Measurements from ENCODE around the gene PTPRN2. TPM values are rescaled to one million over a fixed set of nuclear protein-coding genes. Genes with fewer than 3 reads are reported as not detected.
"Not testable (repeated sequence)": the region's sequence is repeated elsewhere in the genome, so short reads cannot be mapped to it uniquely, and the experiment has no call there.

PTPRN2 gene
- total RNA-seq, 3 donors from 2014 or later: 0.43 to 0.66 (median 0.63) TPM

DNA sequence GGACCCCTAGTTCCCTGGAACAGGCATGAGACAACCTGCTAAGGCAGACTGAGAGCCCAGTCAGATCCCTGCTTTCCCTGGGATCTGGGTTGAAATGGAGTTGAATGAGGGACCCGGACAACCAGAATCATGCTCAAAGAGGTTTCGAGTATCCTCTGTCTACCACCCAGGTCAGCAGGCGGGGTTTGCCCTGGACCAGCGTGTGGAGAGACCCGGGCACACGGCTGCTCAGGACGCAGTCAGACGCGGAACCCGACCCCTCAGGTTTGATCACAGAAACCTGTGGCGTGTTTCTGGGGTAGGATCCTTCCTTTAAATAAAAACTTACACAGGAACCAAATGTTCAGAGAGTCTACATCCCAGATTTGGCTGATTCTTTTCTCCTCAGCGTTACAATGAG is 330.6 kb downstream of the PTPRN2 start:
- no peaks in the 10 kb centered on the region for H3K36me3 Mint-ChIP-seq (ENCODE audit: insufficient read depth)
- no peaks in the 10 kb centered on the region for H3K9me3 Mint-ChIP-seq
- DNase-seq (no peak), ATAC-seq (no peak)
- no peaks in the 10 kb centered on the region for H3K4me1 Mint-ChIP-seq (ENCODE audit: low read depth)
- no peak overlapping the region for H3K4me3 Mint-ChIP-seq
- peaks cover 4% of the 10 kb centered on the region for H3K27me3 Mint-ChIP-seq (ENCODE audit: low read depth)

GRCh38 chr7:158256091-158256816 is 331.4 kb downstream of the PTPRN2 start:
- Mint-ChIP-seq H3K9me3 (no peaks in the 10 kb centered on the region), H3K4me1 (ENCODE audit: low read depth) (no peaks in the 10 kb centered on the region), H3K4me3 (no peak overlapping the region), H3K36me3 (ENCODE audit: insufficient read depth) (no peaks in the 10 kb centered on the region), H3K27me3 (ENCODE audit: low read depth) (peaks cover 4% of the 10 kb centered on the region)
- DNase-seq (no peak), ATAC-seq (no peak)

DNA sequence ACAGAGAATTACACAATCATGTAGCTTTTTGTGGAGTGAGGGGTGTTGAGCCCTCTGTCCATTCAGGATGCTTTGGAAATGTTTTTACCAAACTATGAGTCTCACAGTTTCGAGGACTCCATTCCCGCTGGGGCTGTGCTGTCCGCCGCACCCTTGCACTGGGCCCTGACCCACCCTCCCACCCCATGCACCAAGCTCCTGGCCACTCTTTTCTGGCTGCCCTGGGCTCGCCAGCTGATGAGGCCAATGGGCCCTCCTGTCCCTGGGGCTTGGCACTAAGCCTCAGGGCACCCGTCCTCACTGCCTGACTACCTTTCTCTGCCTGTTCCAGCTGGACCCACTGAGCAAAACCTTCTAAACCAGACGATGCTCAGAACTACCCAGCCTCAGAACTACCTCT is 332.1 kb downstream of the PTPRN2 start:
- no peaks in the 10 kb centered on the region for H3K9me3 Mint-ChIP-seq
- ATAC-seq (no peak), DNase-seq (no peak)
- H3K4me3 Mint-ChIP-seq: no peak overlapping the region
- no peaks in the 10 kb centered on the region for H3K4me1 Mint-ChIP-seq (ENCODE audit: low read depth)
- H3K27me3 Mint-ChIP-seq (ENCODE audit: low read depth): peaks cover 4% of the 10 kb centered on the region
- no peaks in the 10 kb centered on the region for H3K36me3 Mint-ChIP-seq (ENCODE audit: insufficient read depth)

DNA sequence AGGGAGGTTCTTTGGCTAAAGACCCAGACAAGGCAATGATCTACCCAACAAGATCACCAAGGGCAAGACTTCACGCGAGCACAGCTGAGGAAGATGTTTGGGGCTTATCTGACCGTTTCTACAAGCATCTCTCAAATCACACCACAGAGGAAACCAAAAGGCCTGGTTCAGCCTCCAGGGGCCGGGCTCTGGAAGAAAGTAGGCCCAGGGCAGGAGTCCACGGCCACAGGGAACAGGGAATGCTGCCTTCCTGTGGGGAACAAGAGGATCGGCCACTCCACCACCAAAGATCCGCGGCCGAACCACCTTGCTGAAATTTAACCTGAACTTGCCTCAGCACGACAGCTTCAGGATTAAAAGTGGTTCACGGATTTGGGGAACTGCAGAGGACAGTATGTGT is 332.5 kb downstream of the PTPRN2 start:
- Mint-ChIP-seq H3K4me1 (ENCODE audit: low read depth) (no peaks in the 10 kb centered on the region), H3K9me3 (no peaks in the 10 kb centered on the region), H3K27me3 (ENCODE audit: low read depth) (peaks cover 4% of the 10 kb centered on the region), H3K4me3 (no peak overlapping the region), H3K36me3 (ENCODE audit: insufficient read depth) (no peaks in the 10 kb centered on the region)
- ATAC-seq (no peak), DNase-seq (no peak)

GRCh38 chr7:158253670-158254045 is 334.0 kb downstream of the PTPRN2 start:
- DNase-seq; H3K27me3 Mint-ChIP-seq (ENCODE audit: low read depth); H3K4me3 Mint-ChIP-seq; H3K9me3 Mint-ChIP-seq; H3K36me3 Mint-ChIP-seq (ENCODE audit: insufficient read depth); ATAC-seq; H3K4me1 Mint-ChIP-seq (ENCODE audit: low read depth): not testable (repeated sequence)

GRCh38 chr7:158252837-158253669 is 334.6 kb downstream of the PTPRN2 start:
- H3K36me3 Mint-ChIP-seq (ENCODE audit: insufficient read depth): no peaks in the 10 kb centered on the region
- H3K27me3 Mint-ChIP-seq (ENCODE audit: low read depth): no peaks in the 10 kb centered on the region
- ATAC-seq (no peak), DNase-seq (no peak)
- no peak overlapping the region for H3K4me3 Mint-ChIP-seq
- H3K9me3 Mint-ChIP-seq: no peaks in the 10 kb centered on the region
- no peaks in the 10 kb centered on the region for H3K4me1 Mint-ChIP-seq (ENCODE audit: low read depth)

- no peaks in the 10 kb centered on the region for H3K9me3 Mint-ChIP-seq
- ATAC-seq (no peak), DNase-seq (no peak)
- H3K27me3 Mint-ChIP-seq (ENCODE audit: low read depth): no peaks in the 10 kb centered on the region
- no peaks in the 10 kb centered on the region for H3K4me1 Mint-ChIP-seq (ENCODE audit: low read depth)
- no peaks in the 10 kb centered on the region for H3K36me3 Mint-ChIP-seq (ENCODE audit: insufficient read depth)
- H3K4me3 Mint-ChIP-seq: no peak overlapping the region
Observed at GRCh38 chr7:158252081-158252836, 335.4 kb downstream of the PTPRN2 start.

GRCh38 chr7:158251061-158251965 is 336.3 kb downstream of the PTPRN2 start:
- ATAC-seq (no peak), DNase-seq (no peak)
- H3K27me3 Mint-ChIP-seq (ENCODE audit: low read depth): no peaks in the 10 kb centered on the region
- H3K9me3 Mint-ChIP-seq: no peaks in the 10 kb centered on the region
- no peaks in the 10 kb centered on the region for H3K36me3 Mint-ChIP-seq (ENCODE audit: insufficient read depth)
- H3K4me3 Mint-ChIP-seq: no peak overlapping the region
- no peaks in the 10 kb centered on the region for H3K4me1 Mint-ChIP-seq (ENCODE audit: low read depth)

DNA sequence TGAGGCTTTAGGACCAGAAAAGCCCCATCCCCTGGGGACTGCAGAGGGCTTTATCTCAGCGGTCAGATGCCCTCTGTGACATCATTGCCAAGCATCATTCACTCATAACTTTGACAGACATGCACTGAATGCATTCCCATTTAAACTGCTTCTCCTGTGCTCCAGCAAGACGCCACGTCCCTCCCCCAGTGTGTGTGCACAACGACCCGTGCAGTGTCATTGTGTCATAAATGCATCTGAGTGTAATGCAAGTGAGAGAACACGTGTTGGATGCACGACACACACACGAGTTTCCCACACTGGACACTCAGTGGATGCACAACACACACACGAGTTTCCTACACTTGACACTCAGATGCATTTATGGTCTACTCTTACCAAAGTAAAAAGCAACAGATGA is 337.9 kb downstream of the PTPRN2 start:
- Mint-ChIP-seq H3K4me1 (ENCODE audit: low read depth) (no peaks in the 10 kb centered on the region), H3K36me3 (ENCODE audit: insufficient read depth) (no peaks in the 10 kb centered on the region), H3K27me3 (ENCODE audit: low read depth) (no peaks in the 10 kb centered on the region), H3K9me3 (no peaks in the 10 kb centered on the region), H3K4me3 (no peak overlapping the region)
- no peak for ATAC-seq
- no peak for DNase-seq

GRCh38 chr7:158248816-158249215 is 338.8 kb downstream of the PTPRN2 start:
- DNase-seq (no peak), ATAC-seq (no peak)
- H3K4me1 Mint-ChIP-seq (ENCODE audit: low read depth): no peaks in the 10 kb centered on the region
- no peaks in the 10 kb centered on the region for H3K27me3 Mint-ChIP-seq (ENCODE audit: low read depth)
- no peak overlapping the region for H3K4me3 Mint-ChIP-seq
- no peaks in the 10 kb centered on the region for H3K36me3 Mint-ChIP-seq (ENCODE audit: insufficient read depth)
- no peaks in the 10 kb centered on the region for H3K9me3 Mint-ChIP-seq

GRCh38 chr7:158247758-158248487 is 339.7 kb downstream of the PTPRN2 start:
- Mint-ChIP-seq H3K36me3 (ENCODE audit: insufficient read depth) (no peaks in the 10 kb centered on the region), H3K27me3 (ENCODE audit: low read depth) (no peaks in the 10 kb centered on the region), H3K4me3 (no peak overlapping the region), H3K4me1 (ENCODE audit: low read depth) (no peaks in the 10 kb centered on the region), H3K9me3 (no peaks in the 10 kb centered on the region)
- DNase-seq (no peak), ATAC-seq (no peak)

GRCh38 chr7:158246960-158247673 is 340.5 kb downstream of the PTPRN2 start:
- ATAC-seq: no peak
- DNase-seq: no peak
- H3K9me3 Mint-ChIP-seq: no peaks in the 10 kb centered on the region
- no peaks in the 10 kb centered on the region for H3K27me3 Mint-ChIP-seq (ENCODE audit: low read depth)
- no peaks in the 10 kb centered on the region for H3K36me3 Mint-ChIP-seq (ENCODE audit: insufficient read depth)
- H3K4me3 Mint-ChIP-seq: no peak overlapping the region
- H3K4me1 Mint-ChIP-seq (ENCODE audit: low read depth): no peaks in the 10 kb centered on the region

Measured in activated T-cell treated with anti-CD3 and anti-CD28 coated beads, Interleukin-2, amount 50 U/mL, for 4 hours (primary cell).